ENCODE results near the gene GRIN3B. TPM values are rescaled to one million over a fixed set of nuclear protein-coding genes. Genes with fewer than 3 reads are reported as not detected.

Gene GRIN3B
- polyA plus RNA-seq, 2 of the 4 experiments (the other 2 are of a cell fraction): 0.67 to 1.5 TPM

- TF ChIP-seq BCL3 (IDR thresholded peaks at IDR 0.05) (no peak), REST (IDR thresholded peaks at IDR 0.05) (no peak), SREBF2 (IDR thresholded peaks at IDR 0.05) (no peak)
These were observed 45.3 kb upstream of the GRIN3B start (continued) for GRCh38 chr19:954672-955494.

- POLR2A ChIA-PET: no interaction called here
- Histone ChIP-seq H3K4me1 (peaks cover 38% of the 10 kb centered on the region), H3K4me2 (no peak overlapping the region), H3K27ac (peak overlapping the region in 1 of 2 experiments; percentile 68; a peak in 3 of 6 replicates), H3K4me3 (no peak overlapping the region), H3K9me3 (no peaks in the 10 kb centered on the region)
- no peak for FAIRE-seq
- no peak for DNase-seq (ENCODE audit: low read depth in 1 of 2, low spot score in 1 of 2)
- no peak for TF ChIP-seq HOXB13 (CRISPR knock-in tag; IDR thresholded peaks at IDR 0.05; ENCODE audit: low read depth)
- TF ChIP-seq GATA3 (IDR thresholded peaks at IDR 0.05; ENCODE audit: borderline replicate concordance): no peak
- TF ChIP-seq MYC (IDR thresholded peaks at IDR 0.05; ENCODE audit: borderline replicate concordance, low read length): no peak
- no peak for TF ChIP-seq RAD21 (conservative IDR thresholded peaks at IDR 0.05 in 1 of 2, IDR thresholded peaks at IDR 0.05 in 1 of 2)
- TF ChIP-seq JUN (IDR thresholded peaks at IDR 0.05): no peak
- TF ChIP-seq USF2 (IDR thresholded peaks at IDR 0.05): no peak
- no peak for TF ChIP-seq ZFP36 (IDR thresholded peaks at IDR 0.05; ENCODE audit: borderline replicate concordance, partially characterized antibody)
- CTCF ChIA-PET: interaction anchor here (0.5 to 0.7 kb wide), 2 partner anchors 12 to 61 kb away, joined by 3 read pairs; no protein-coding TSS in a partner anchor
- no peak for ATAC-seq
- 90% methylated on average over 41 of the region's 55 CpGs for WGBS (ENCODE audit: missing lambda C conversion rate)
These were observed 44.1 kb upstream of the GRIN3B start for GRCh38 chr19:955803-956765.

- FAIRE-seq: no peak
- peak overlapping the region in 1 of 2 experiments; percentile 68; a peak in 3 of 6 replicates for H3K27ac ChIP-seq
- peaks cover 39% of the 10 kb centered on the region for H3K4me1 ChIP-seq
- POLR2A ChIA-PET: interaction anchor here (0.7 kb wide), 1 partner anchor 276 kb away, joined by 5 read pairs; no protein-coding TSS in a partner anchor
- CTCF ChIA-PET: interaction anchor here (0.5 to 1.0 kb wide), 2 partner anchors 13 to 27 kb away, joined by 3 read pairs; partner anchors contain the start of gene WDR18
- no peak for ATAC-seq
- 57% methylated on average over 12 of the region's 27 CpGs for whole genome bisulfite sequencing (ENCODE audit: missing lambda C conversion rate)
- no peak overlapping the region for H3K4me3 ChIP-seq
- H3K4me2 ChIP-seq: no peak overlapping the region
- no peaks in the 10 kb centered on the region for H3K9me3 ChIP-seq
- no peak for DNase-seq (ENCODE audit: low read depth in 1 of 2, low spot score in 1 of 2)
- TF ChIP-seq PHF8 (IDR thresholded peaks at IDR 0.05; ENCODE audit: borderline replicate concordance, low read depth) (no peak), MAZ (IDR thresholded peaks at IDR 0.05; ENCODE audit: borderline replicate concordance, low read depth, low read length) (no peak), MAFK (IDR thresholded peaks at IDR 0.05; ENCODE audit: partially characterized antibody) (no peak), MYC (IDR thresholded peaks at IDR 0.05; ENCODE audit: borderline replicate concordance, low read length) (no peak), KDM5A (IDR thresholded peaks at IDR 0.05) (no peak), ZFP36 (IDR thresholded peaks at IDR 0.05; ENCODE audit: borderline replicate concordance, partially characterized antibody) (no peak), CHD4 (IDR thresholded peaks at IDR 0.05; ENCODE audit: borderline replicate concordance) (no peak), CTCF (IDR thresholded peaks at IDR 0.05) (no peak), BCL3 (IDR thresholded peaks at IDR 0.05) (no peak), HDAC2 (IDR thresholded peaks at IDR 0.05) (no peak), KDM1A (IDR thresholded peaks at IDR 0.05; ENCODE audit: low read depth) (no peak), HOXB13 (CRISPR knock-in tag; IDR thresholded peaks at IDR 0.05; ENCODE audit: low read depth) (no peak), HOXA7 (CRISPR knock-in tag; IDR thresholded peaks at IDR 0.05) (no peak), TP53 (CRISPR knock-in tag; IDR thresholded peaks at IDR 0.05) (no peak)
These were observed 43.3 kb upstream of the GRIN3B start for GRCh38 chr19:956766-957440.

Measured in A549 (cell line).